ENCODE data around the gene NOL12.

NOL12 gene

DNA sequence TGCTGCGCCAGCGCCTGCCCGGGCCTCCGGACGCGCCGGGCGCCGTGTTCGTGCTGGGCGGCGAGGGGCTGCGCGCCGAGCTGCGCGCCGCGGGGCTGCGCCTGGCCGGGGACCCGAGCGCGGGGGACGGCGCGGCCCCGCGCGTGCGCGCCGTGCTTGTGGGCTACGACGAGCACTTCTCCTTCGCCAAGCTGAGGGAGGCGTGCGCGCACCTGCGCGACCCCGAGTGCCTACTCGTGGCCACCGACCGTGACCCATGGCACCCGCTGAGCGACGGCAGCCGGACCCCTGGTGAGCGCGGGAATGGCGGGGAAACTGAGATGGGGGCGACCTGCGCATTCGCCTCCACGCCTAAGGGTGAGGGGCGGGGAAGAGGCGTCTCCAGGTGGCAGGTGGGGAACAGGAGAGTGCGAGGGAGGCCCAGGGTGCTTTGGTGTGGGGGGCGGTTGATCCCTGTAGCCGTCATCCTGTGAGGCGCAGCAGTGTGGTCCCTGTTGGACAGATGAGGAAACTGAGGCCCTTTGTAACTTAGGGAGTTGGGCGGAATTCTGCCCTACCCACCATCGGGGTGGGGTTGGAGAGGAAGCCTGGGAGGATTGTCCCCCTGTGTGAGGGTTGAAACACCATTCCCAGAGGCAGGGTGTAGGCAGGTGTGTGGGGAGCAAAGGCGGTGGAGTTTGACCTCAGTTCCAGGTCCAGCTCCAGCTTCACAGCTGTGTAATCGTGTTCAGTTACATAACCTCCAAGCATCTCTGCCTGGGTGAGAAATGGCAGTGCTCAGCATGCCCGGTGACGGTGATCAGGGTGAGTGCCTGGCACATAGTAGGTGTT lies 26.9 kb upstream of the NOL12 start:
- no peak for DNase-seq (ENCODE audit: low read depth)

GRCh38 chr22:37659897-37660708 lies 26.0 kb upstream of the NOL12 start:
- DNase-seq (ENCODE audit: low read depth), result no peak

GRCh38 chr22:37660709-37661045 lies 25.5 kb upstream of the NOL12 start:
- no peak for DNase-seq (ENCODE audit: low read depth)

DNA sequence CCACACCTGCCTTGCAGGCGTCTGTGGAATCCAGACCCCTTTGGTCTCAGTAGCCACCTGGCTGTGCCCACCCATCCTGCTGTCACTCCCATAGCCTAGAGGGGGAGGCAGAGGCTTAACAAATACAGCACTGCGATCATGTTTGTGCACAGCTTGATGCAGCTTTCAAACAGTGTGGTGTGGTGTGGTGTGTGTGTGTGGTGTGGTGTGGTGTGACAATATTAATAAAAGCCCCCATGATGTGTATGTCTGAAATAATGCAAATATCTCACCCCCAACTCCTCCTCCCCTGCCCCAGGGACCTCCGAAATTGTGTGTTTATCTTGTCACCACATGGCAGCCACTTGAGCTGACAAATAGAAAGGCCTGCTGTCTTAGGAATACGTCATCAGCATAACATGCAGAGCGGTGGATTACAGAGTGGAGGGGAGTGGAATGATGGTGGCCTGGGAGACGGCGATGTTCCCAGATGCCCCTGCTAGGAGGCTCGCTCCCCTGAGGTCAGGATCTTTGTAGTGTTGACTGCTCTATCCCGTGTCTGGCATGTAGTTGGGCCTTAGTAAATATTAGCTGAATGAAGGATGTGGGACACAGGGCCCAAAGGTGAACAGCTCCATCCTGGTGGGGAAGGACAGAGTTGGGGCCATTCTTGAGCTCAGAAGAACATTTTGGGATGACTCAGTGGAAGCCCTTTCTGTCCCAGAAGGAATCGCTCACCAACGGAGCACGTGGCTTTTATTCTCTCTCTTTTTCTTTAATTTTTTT lies 24.8 kb upstream of the NOL12 start:
- DNase-seq (ENCODE audit: low read depth), result no peak

GRCh38 chr22:37662039-37662438 lies 24.1 kb upstream of the NOL12 start:
- no peak for DNase-seq (ENCODE audit: low read depth)

GRCh38 chr22:37663521-37664140 lies 22.5 kb upstream of the NOL12 start:
- DNase-seq (ENCODE audit: low read depth), result no peak

DNA sequence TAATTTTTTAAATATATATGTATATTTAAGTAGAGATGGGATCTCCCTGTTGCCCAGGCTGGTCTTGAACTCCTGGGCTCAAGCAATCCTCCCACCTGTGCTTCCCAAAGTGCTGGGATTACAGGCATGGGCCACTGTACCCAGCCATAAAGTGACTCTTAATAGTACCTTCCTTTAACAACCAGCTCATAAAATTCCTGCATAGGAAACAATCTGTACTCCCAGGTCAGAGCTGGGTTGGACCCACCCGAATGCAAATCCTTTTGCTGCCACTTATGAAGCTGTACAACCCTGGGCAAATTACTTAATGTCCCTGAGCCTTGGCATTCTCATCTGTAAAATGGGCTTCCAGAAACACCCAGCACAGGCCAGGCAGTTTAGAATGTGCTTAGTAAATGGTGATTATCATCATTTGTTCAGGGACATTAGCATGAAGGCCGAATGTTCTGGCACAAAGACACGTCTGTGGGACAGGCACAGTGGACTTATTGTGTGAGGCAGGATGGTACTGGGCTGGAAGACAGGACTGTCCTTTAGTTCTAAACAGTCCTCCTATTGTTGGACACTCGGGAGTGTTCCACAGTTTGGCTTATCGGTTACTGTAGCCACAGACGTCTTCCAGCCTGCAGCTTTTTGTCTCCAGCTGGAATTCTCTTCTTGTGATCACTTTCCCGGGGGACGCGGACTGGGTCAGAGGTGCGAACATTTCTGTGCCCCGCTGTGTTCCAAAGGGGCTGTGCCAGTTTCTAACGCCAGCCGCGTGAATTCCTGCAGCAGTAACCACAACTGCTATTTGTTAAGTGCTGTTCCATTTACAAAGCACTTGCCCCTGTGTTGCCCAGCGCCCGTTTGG lies 21.7 kb upstream of the NOL12 start:
- DNase-seq (ENCODE audit: low read depth), result no peak

GRCh38 chr22:37665487-37665886 lies 20.7 kb upstream of the NOL12 start:
- DNase-seq (ENCODE audit: low read depth), result no peak

DNA sequence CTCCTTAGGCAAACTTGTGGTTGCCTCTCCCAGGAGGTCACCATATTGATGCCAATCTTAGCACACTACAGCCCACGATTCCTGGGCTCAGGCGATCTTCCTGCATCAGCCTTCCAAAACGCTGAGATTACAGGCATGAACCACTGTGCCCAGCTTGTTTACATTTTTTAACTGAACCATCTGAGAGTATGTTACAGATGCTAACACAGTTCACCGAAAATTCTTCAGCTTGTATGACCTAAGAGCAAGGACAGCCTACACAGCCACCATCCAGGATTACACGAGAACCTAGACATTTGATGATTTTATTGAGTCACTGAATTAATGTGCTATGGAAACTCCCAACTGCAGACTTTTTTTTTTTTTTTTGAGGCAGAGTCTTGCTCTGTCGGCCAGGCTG lies 16.6 kb upstream of the NOL12 start:
- DNase-seq (ENCODE audit: low read depth), result no peak

- DNase-seq (ENCODE audit: low read depth), result no peak
These were observed 13.8 kb upstream of the NOL12 start for GRCh38 chr22:37672206-37672919.

DNA sequence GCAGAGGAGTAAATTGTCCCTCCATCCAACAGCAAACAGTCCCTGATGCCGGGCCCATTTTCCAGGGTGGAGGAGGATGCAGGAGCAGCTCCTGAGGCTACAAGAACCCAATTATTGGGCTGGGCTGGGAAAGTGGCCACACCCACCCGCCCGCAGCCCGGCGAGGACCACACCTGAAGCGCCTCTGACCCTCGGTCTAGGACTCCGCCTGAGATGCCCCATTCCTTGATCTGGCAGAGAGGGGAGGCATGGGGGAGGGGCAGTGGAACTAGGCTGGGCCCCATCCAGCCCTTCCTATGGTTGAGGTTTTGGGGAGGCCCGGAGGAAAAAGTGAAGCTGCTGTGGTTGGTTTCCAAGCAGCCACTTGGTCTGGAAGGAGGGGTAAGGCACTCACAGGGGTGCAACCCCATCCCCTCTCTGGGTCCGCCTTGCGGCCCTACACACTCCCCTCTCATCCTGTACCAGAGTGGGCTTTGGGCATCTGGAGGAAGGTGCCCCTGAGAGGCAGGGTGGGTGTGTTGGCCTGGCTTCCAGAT lies 13.2 kb upstream of the NOL12 start:
- DNase-seq (ENCODE audit: low read depth), result no peak

DNA sequence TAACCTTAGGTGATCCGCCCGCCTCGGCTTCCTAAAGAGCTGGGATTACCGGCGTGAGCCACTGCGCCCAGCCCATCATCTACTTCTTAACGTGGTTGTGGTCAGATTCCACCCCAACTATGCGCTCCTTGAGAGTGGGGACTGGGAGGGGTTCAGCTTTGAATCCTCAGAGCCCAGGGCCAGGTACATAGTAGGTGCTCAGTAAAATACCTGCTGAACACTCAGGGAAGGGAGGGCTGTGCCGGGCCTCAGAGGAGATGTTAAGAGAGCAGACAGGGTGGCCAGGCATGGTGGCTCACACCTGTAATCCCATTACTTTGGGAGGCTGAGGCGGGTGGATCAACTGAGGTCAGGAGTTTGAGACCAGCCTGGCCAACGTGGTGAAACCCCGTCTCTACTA lies 11.9 kb upstream of the NOL12 start:
- no peak for DNase-seq (ENCODE audit: low read depth)

- peak; percentile 96 for DNase-seq (ENCODE audit: low read depth)
These were observed 10.9 kb upstream of the NOL12 start, which contains the start of gene LGALS1 for GRCh38 chr22:37674951-37675929. LGALS1 (plus strand) TSS chr22:37675636; CDS start chr22:37675703, 67 bp downstream.

- no peak for DNase-seq (ENCODE audit: low read depth)
These were observed 10.0 kb upstream of the NOL12 start for GRCh38 chr22:37675930-37676735.

- peak; percentile 92 for DNase-seq (ENCODE audit: low read depth)
These were observed 9.2 kb upstream of the NOL12 start for GRCh38 chr22:37676736-37677492.

GRCh38 chr22:37677493-37677974 lies 8.6 kb upstream of the NOL12 start:
- no peak for DNase-seq (ENCODE audit: low read depth)

DNA sequence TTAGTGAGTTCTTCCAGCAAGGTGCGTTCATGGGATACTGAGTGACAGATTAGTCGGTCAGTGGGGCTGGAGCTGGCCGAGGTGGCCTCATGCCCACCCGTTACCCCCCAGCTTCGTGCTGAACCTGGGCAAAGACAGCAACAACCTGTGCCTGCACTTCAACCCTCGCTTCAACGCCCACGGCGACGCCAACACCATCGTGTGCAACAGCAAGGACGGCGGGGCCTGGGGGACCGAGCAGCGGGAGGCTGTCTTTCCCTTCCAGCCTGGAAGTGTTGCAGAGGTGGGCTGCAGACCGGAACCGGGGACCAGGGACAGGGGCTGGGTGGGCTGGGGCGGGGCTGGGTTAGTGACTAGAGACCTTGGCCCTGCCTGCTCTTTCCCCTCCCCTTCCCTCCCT lies 7.8 kb upstream of the NOL12 start:
- DNase-seq (ENCODE audit: low read depth), result no peak

Measured in stromal cell of bone marrow (primary cell).